NK-92 treated with Interleukin-12 subunit alpha and Interleukin-12 subunit beta, amount 100 ng/mL, for 24 hours (cell line): ENCODE results near the gene PLEKHO2.

Source experiments
- DNase-seq: peaks from one replicate; lab custom pipeline; 2025; lab: John Stamatoyannopoulos, UW

The PLEKHO2 gene

GRCh38 chr15:64915518-64916227 lies 74.0 kb downstream of the PLEKHO2 start:
- no peak for DNase-seq

GRCh38 chr15:64916365-64916764 lies 74.7 kb downstream of the PLEKHO2 start:
- DNase-seq: no peak

DNA sequence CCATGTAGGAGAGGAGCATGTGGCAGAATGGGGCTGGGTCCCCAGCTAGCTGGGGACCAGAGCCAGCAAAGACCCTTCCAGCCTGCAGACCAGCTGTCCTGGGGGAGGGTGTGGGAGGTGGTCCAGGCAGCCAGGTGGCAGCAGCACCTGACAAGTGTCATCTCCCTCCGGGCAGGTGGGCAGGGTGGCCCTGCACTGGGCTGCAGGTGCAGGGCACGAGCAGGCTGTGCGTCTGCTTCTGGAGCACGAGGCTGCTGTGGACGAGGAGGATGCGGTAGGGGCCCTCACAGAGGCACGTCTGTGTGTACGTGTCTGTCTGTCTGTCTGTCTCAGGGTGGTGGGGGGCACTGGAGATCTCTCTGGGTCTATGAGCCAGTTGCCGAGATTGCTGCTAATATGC lies 75.5 kb downstream of the PLEKHO2 start:
- no peak for DNase-seq
